ENCODE measurements around the gene FHOD3. TPM values are rescaled to one million over a fixed set of nuclear protein-coding genes. Genes with fewer than 3 reads are reported as not detected.
A peak's percentile ranks its signal among the peaks of the same experiment; 100 is the strongest.

Gene FHOD3
- total RNA-seq, 1 donor = 3.0 TPM

GRCh38 chr18:36529747-36530146, 232.2 kb downstream of the FHOD3 start:
- TF ChIP-seq CTCF (IDR thresholded peaks at IDR 0.05; ENCODE audit: insufficient read depth, low read length) = no peak
- H3K4me3 ChIP-seq (ENCODE audit: low read depth, low read length) = no peak overlapping the region
- no peak for DNase-seq (ENCODE audit: low read depth)

- H3K4me3 ChIP-seq (ENCODE audit: low read depth, low read length) = no peak overlapping the region
- TF ChIP-seq CTCF (IDR thresholded peaks at IDR 0.05; ENCODE audit: insufficient read depth, low read length) = no peak
- DNase-seq (ENCODE audit: low read depth) = no peak
Observed at GRCh38 chr18:36530676-36531405, 233.3 kb downstream of the FHOD3 start.

GRCh38 chr18:36531636-36532035, 234.1 kb downstream of the FHOD3 start:
- TF ChIP-seq CTCF (IDR thresholded peaks at IDR 0.05; ENCODE audit: insufficient read depth, low read length) = no peak
- H3K4me3 ChIP-seq (ENCODE audit: low read depth, low read length) = no peak overlapping the region
- DNase-seq (ENCODE audit: low read depth) = no peak

GRCh38 chr18:36532394-36532793, 234.9 kb downstream of the FHOD3 start:
- H3K4me3 ChIP-seq (ENCODE audit: low read depth, low read length) = no peak overlapping the region
- TF ChIP-seq CTCF (IDR thresholded peaks at IDR 0.05; ENCODE audit: insufficient read depth, low read length) = no peak
- DNase-seq (ENCODE audit: low read depth) = peak; percentile 81

GRCh38 chr18:36532815-36533214, 235.3 kb downstream of the FHOD3 start:
- no peak for DNase-seq (ENCODE audit: low read depth)
- TF ChIP-seq CTCF (IDR thresholded peaks at IDR 0.05; ENCODE audit: insufficient read depth, low read length) = no peak
- H3K4me3 ChIP-seq (ENCODE audit: low read depth, low read length) = no peak overlapping the region

GRCh38 chr18:36533446-36534153, 236.1 kb downstream of the FHOD3 start:
- DNase-seq (ENCODE audit: low read depth) = no peak
- TF ChIP-seq CTCF (IDR thresholded peaks at IDR 0.05; ENCODE audit: insufficient read depth, low read length) = no peak
- no peak overlapping the region for H3K4me3 ChIP-seq (ENCODE audit: low read depth, low read length)
